GM19467 (cell line): Measurements from ENCODE around the gene RARS2.
A peak's percentile ranks its signal among the peaks of the same experiment; 100 is the strongest.
"Not testable (repeated sequence)": the region's sequence is repeated elsewhere in the genome, so short reads cannot be mapped to it uniquely, and the experiment has no call there.

Source experiments
- ATAC-seq: cut with Tn5 transposase; IDR thresholded peaks from one replicate; pipeline ENCODE4 v1.9.1; 2021; ENCODE audit warnings: mild to moderate bottlenecking, moderate library complexity; ENCODE audit not compliant: unreplicated experiment

RARS2 gene

DNA sequence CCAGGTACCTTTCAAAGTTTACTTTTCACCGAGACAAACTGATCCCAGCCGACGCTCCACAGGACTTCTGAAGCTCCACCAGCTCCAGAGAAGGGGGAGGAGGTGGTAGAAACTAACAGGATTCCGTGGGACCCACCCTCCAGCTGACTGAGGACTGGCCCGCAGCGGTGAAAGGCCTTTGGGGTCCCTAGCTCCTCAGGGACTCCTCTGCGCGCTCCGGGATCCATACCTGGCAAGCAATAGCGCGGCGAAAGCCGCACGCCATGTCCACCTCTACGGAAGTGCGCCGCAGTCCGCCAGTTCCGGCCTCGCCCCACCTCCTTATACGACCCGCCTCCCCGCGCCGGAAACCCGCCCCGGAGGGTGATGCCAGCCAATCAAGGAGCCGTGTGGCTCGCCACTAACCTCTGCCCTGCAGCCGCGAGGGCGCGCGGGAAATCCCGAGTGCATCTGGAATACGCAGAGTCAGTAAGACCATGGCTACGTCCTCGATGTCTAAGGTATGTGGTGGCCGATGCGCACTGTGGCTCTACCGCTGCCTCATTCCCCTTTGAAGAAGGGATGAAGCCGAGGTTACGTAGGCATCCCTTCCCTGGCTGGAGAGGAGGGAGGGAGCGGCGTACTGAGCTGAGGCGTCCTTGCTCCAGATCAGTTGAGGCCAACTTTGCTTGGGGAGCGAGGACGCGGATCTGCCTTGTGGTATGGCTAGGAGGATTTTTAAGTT is at the start of gene RARS2, which contains the start of gene ORC3:
TSS of gene RARS2 (minus strand) at position 295 of the 724 bp plus-strand sequence. CDS start at position 265, 30 bp downstream.
TSS of gene ORC3 (plus strand) at position 443 of the 724 bp plus-strand sequence. CDS start at position 477, 34 bp downstream.
- ATAC-seq: peak; percentile 100

- ATAC-seq: no peak
These were observed 49.6 kb upstream of the RARS2 start for GRCh38 chr6:87639373-87639772.

- ATAC-seq: no peak
These were observed 47.3 kb upstream of the RARS2 start for GRCh38 chr6:87637106-87637505.

DNA sequence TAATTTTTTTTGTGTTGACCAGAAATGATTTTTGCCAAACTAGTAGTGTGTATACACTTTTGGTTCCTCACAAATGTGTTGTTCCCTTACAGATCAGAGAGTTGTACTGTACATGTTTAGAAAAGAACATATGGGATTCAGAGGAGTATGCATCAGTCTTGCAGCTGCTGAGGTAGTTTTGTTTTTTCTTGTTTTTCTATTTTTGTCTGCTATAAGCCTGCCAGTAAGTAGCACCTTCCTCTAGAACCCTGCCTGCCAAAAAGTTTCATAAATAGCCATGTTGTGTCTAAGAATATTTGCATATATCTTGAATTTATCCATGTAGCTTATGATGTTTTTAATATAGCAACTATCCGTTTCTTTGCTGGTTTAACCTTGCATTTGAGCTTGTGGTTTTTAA is 46.5 kb upstream of the RARS2 start:
- no peak for ATAC-seq

DNA sequence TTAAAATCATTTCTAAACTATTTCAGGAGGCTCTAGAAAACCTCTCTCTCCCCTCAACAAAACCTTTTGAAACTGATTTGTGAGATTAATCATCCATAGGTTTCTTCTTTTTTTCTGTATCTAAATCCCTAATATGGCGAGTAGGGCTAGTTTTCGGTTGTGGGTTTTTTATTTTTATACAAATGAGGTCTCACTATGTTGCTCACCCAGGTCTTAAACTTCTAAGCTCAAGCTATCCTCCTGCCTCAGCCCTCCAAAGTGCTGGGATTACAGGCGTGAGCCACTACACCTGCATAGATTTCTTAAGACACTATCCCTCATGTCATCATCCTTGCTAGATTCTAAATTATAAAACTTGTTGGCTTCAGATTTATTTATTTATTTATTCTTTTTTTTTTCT is 44.1 kb upstream of the RARS2 start:
- no peak for ATAC-seq

DNA sequence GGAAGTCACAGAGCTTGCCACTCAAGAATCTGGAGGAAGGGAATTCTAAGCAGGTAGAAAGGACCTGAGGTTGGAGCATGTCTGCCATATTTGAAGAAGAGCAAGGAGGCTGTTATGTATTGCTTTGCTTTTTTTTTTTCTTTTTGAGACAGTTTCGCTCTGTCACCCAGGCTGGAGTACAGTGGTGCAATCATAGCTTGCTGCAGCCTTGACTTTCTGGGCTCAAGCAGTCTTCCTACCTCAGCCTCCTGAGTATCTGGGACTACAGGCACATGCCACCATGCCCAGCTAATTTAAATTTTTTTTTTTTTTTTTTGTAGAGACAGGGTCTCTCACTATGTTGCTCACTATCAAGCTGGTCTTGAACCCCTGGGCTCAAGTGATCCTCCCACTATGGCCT is 41.0 kb upstream of the RARS2 start:
- ATAC-seq: no peak

- no peak for ATAC-seq
These were observed 39.1 kb upstream of the RARS2 start for GRCh38 chr6:87628881-87629280.

DNA sequence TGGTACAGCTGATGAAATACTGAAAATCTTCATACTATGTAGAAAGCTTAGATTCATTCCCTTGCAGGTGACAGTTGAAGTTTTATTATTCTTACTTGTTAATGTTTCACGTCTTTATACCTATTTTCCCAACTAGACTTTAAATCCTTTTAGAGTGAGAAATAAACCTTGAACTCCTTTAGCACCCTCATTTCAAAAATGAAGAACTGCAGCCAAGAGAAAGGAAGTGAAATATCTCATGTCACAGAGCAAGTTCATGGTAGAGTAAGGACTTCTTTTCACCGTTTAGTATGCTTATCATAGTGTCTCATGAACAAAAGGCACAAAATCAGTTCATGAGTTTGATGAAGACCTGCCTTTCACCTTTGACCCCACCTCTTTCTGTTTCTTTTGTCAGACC is 38.6 kb upstream of the RARS2 start:
- ATAC-seq: no peak

- ATAC-seq: no peak
These were observed 33.5 kb upstream of the RARS2 start for GRCh38 chr6:87623248-87623647.

DNA sequence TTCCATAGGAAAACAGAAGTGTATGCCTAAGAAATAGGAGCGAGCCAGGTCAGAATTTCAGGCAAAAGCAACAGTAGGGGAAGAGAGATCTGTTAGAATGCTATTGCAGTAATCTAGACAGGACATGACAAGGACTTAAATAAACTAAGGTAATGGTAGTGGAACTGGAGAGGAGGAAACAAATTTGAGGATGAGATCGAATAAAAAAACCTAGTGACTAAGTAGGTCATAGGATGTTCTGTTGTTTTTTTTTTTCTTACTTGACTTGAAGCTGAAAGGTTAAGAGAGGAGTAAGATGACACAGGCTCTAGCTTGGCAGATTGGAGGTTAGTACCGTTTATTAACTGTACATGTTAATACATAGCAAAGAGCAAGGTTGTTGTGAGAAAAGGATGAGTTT is 28.7 kb upstream of the RARS2 start:
- no peak for ATAC-seq

DNA sequence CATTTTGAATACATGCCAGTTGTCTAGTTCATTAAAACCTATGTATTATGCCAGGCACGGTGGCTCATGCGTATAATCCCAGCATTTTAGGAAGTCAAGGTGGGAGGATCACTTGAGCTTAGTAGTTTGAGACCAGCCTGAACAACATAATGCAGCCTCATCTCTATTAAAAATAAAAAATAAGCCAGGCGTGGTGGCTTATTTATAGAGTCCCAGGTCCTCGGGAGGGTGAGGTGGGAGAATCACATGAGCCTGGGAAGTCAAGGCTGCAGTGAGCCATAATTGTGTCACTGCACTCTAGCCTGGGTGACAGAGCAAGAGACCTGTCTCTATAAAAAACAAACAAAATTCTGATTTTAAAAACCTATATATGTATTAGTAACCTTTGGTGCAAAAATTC is 27.6 kb upstream of the RARS2 start:
- no peak for ATAC-seq

DNA sequence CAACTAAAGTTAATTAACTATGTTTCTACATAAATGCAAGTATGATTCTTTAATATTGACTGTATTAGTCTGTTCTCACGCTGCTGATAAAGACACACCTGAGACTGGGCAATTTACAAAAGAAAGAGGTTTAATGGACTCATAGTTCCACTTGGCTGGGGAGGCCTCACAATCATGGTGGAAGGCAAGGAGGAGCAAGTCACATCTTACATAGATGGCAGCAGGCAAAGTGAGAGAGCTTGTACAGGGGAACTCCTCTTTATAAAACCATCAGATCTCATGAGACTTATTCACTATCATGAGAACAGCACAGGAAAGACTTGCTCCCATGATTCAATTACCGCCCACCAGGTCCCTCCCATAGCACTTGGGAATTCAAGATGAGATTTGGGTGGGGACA is 23.2 kb upstream of the RARS2 start:
- not testable (repeated sequence) for ATAC-seq

DNA sequence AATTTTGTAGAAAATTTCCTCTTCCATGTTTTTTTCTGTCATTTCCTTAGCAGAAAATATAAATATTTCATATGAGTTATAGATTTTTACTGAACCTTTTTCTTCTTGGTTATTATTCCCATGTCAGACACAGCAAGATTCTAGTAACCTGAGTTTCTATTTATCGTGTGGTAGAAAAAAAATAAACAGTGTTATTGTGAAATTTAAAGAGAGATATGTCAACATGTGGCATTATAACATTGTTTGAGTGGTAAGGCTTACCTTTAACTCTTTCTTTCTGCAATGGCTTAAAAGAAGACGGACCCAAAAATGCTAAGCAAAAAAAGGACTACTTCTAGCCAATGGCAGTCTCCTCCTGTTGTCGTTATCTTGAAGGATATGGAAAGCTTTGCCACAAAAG is 19.0 kb upstream of the RARS2 start:
- ATAC-seq: no peak

DNA sequence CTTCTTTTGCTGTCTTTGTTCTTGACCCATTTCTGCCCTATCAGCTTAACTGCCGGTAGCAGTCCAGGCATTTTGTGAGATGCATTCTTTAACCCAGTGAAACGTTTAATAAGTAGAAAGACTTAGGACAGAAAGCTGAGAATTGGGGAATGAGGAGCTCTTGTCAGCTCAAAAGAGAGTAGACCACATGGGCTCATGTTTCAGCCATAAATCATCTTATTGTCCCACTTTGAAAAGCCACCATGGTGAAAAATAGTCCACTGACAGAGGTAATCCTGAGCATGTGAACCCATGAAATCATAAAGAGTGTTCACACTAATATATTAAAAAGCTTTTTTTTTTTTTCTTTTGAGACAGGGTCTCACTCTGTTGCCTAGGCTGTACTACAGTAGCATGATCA is 16.4 kb upstream of the RARS2 start:
- no peak for ATAC-seq

GRCh38 chr6:87600576-87600975 is 10.8 kb upstream of the RARS2 start:
- no peak for ATAC-seq

DNA sequence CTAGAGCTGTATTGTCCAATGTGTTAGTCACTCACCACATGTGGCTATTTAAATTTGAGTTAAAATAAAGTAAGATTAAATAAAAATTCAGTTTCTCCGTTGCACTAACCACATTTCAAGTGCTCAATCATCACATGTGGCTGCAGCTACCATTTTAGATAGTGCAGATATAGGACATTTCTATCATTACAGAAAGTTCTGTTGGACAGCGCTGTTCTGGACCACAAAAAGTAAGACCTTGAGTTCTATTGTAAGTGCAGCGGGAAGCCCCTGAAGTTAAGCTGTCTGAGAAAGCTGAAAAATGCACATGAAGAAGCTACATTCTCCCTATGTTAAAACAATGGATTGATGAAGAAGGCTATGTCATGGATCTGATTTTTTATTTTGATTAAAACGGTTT is 1.2 kb upstream of the RARS2 start:
- no peak for ATAC-seq

- ATAC-seq: no peak
These were observed 662 bp upstream of the RARS2 start for GRCh38 chr6:87590417-87590880.

GRCh38 chr6:87588756-87589407 is 905 bp downstream of the RARS2 start:
- ATAC-seq: no peak

DNA sequence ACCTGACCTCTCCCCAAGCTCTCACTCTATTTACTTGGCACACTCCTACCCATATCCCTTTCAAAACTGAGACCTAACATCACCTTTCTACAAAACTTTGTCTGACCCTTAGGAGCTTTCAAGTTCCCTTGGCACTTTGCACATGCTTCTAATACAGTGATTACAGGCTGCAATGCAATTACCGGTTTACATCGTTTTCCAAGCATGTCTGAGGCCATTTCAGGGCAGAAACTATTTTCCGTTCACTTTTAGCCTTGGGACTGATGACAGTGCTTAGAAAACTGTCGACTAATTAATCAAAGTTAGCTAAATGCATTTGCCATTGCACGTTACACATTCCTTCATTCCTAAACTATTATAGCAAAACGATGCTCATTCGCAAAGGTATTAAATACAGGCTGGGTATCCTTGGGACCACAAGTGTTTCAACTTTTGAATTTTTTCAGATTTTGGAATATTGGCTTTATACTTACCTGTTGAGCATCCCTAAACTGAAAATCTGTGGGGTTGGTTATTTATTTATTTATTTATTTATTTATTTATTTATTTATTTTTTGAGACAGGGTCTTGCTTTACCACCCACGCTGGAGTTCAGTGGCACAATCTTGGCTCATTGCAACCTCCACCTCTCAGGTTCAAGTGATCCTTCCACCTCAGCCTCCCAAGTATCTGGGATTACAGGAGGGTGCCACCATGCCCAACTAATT is 3.3 kb downstream of the RARS2 start:
- ATAC-seq: no peak

- no peak for ATAC-seq
These were observed 6.0 kb downstream of the RARS2 start for GRCh38 chr6:87583822-87584221.

GRCh38 chr6:87575423-87575822 is 14.4 kb downstream of the RARS2 start:
- no peak for ATAC-seq
